SK-N-SH treated with all-trans-retinoic acid at 6 μM for 48 hours (cell line): ENCODE results near the gene TM4SF20.

Experiments
- ATAC-seq: fragments of 200-7000 bp; cut with Tn5 transposase; 3 replicates; pipeline ENCODE4 v1.9.1; 2020; ENCODE audit warnings: mild to moderate bottlenecking, moderate library complexity
- ARNTL ChIP-seq: fragments of 450-650 bp; formaldehyde crosslinking; IDR thresholded peaks from 2 replicates; pipeline ENCODE4 v1.5.0; 2020; ENCODE audit warnings: low read depth, mild to moderate bottlenecking, moderate library complexity, borderline replicate concordance
- CSRNP3 ChIP-seq: fragments of 250-450 bp; sonication (Bioruptor Pico); IDR thresholded peaks from 2 replicates; pipeline ENCODE4 v1.5.1; 2021; ENCODE audit warnings: mild to moderate bottlenecking, moderate library complexity
- ESRRG ChIP-seq: fragments of 250-450 bp; sonication (Bioruptor Pico); IDR thresholded peaks from 2 replicates; pipeline ENCODE4 v1.6.1; 2021; ENCODE audit warnings: mild to moderate bottlenecking
- GLIS3 ChIP-seq: fragments of 250-450 bp; sonication (Bioruptor Pico); IDR thresholded peaks from 2 replicates; pipeline ENCODE4 v1.5.0; 2020; ENCODE audit warnings: mild to moderate bottlenecking, moderate library complexity
- ISL1 ChIP-seq: fragments of 250-450 bp; sonication (Bioruptor Pico); IDR thresholded peaks from 2 replicates; pipeline ENCODE4 v2.1.2; 2022; ENCODE audit warnings: mild to moderate bottlenecking, moderate library complexity
- POU6F1 ChIP-seq: fragments of 250-450 bp; sonication (Bioruptor Pico); IDR thresholded peaks from 2 replicates; pipeline ENCODE4 v1.8.0; 2021; ENCODE audit warnings: low read depth, mild to moderate bottlenecking, moderate library complexity, borderline replicate concordance
- RARB ChIP-seq: fragments of 250-450 bp; sonication (Bioruptor Pico); IDR thresholded peaks from 2 replicates; pipeline ENCODE4 v1.8.0; 2021; ENCODE audit warnings: mild to moderate bottlenecking, moderate library complexity
- SNAI2 ChIP-seq: fragments of 250-450 bp; sonication (Bioruptor Pico); IDR thresholded peaks from 2 replicates; pipeline ENCODE4 v1.5.0; 2020; ENCODE audit warnings: mild to moderate bottlenecking, moderate library complexity
- TCF4 ChIP-seq: fragments of 250-450 bp; sonication (Bioruptor Pico); IDR thresholded peaks from 2 replicates; pipeline ENCODE4 v1.8.0; 2021; ENCODE audit warnings: mild to moderate bottlenecking, moderate library complexity, borderline replicate concordance
- ZC3H10 ChIP-seq: fragments of 250-450 bp; sonication (Bioruptor Pico); IDR thresholded peaks from 2 replicates; pipeline ENCODE4 v1.5.1; 2021; ENCODE audit warnings: mild to moderate bottlenecking, moderate library complexity
- ZNF565 ChIP-seq: fragments of 450-650 bp; formaldehyde crosslinking; conservative IDR thresholded peaks from 2 replicates; pipeline ENCODE4 v1.5.0; 2020; ENCODE audit warnings: low read depth, mild to moderate bottlenecking, moderate library complexity
- ZNF70 ChIP-seq: fragments of 450-650 bp; formaldehyde crosslinking; IDR thresholded peaks from 2 replicates; pipeline ENCODE4 v1.5.0; 2020; ENCODE audit warnings: mild to moderate bottlenecking, moderate library complexity
- TF ChIP-seq, protein P1 (sequence below): fragments of 250-450 bp; sonication (Bioruptor Pico); IDR thresholded peaks from 2 replicates; pipeline ENCODE4 v1.5.1; 2020; ENCODE audit warnings: low read depth, mild to moderate bottlenecking, moderate library complexity
- TF ChIP-seq, protein P2 (sequence below): fragments of 250-450 bp; sonication (Bioruptor Pico); IDR thresholded peaks from 2 replicates; pipeline ENCODE4 v1.5.0; 2020; ENCODE audit warnings: mild to moderate bottlenecking, moderate library complexity

TM4SF20 gene

GRCh38 chr2:227416701-227417100 lies 37.6 kb upstream of the TM4SF20 start:
- no peak for ATAC-seq

DNA sequence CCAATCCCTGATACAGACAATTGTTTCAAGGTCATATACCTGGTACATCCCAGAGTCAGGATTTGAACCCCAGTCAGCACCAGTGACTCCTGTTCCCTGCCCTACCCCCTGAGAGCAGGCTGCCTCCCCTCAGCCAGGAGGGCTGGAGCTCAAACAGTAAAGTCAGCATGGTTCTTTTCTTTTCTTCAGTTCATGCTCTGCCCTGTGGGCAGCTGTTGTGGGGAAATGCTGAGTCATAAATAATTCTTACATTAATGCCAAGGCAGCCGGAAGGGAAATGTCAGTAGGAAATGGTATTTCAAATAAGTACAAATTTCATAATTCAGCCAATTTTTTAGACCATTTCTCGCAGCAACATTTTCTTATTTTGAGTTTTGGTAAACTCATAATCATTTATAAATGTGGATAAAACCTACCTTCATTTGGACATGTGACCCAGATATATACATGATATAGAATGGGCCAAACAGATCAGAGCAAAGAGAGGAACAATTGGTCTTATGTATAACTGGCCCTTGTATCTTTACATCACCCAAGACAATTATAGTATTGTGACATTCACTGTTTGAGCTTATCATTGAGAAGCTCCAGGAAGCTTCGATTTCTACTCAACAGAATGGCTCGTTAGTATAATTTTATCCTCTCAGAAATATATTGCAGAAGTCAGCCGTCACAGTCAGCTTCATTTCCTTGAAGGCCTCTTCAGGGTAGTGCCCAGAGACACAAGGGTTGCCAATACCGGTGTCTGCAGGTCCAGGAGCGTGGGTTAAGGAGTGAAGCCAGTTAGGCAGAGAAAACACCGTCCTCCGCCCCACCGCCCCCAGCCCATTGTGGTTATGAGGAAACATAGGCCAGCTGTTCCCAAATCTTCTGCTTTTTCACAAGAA lies 36.7 kb upstream of the TM4SF20 start:
- peak; percentile 93 for ATAC-seq
- TF ChIP-seq TCF4 (CRISPR knock-in tag) (no peak), POU6F1 (CRISPR knock-in tag) (no peak), ISL1 (CRISPR knock-in tag) (peak; percentile 11; the same call in 1 of the 2 replicates)

More at GRCh38 chr2:227416701-227417100, 37.6 kb upstream of the TM4SF20 start:
- TF ChIP-seq ISL1 (CRISPR knock-in tag) = no peak
- no peak for TF ChIP-seq CSRNP3 (CRISPR knock-in tag)
- TF ChIP-seq, protein P1, sequence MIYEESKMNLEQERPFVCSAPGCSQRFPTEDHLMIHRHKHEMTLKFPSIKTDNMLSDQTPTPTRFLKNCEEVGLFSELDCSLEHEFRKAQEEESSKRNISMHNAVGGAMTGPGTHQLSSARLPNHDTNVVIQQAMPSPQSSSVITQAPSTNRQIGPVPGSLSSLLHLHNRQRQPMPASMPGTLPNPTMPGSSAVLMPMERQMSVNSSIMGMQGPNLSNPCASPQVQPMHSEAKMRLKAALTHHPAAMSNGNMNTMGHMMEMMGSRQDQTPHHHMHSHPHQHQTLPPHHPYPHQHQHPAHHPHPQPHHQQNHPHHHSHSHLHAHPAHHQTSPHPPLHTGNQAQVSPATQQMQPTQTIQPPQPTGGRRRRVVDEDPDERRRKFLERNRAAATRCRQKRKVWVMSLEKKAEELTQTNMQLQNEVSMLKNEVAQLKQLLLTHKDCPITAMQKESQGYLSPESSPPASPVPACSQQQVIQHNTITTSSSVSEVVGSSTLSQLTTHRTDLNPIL = no peak

DNA sequence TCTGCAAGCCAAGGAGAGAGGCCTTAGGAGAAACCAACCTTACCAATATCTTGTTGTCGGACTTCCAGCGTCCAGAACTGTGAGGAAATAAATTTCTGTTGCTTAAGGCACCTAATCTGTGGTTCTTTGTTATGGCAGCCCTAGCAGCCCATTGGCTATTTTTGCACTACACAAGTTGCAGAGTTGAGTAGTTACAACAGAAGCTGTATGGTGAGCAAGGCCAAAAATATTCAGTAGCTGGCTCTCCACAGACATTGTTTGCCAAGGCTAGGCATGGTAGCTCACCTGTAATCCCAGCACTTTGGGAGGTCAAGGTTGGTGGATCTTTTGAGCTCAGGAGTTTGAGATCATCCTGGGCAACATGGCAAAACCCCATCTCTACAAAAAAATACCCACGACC lies 35.7 kb upstream of the TM4SF20 start:
- TF ChIP-seq GLIS3 (CRISPR knock-in tag) (no peak), RARB (no peak), ZNF70 (no peak), ZNF565 (no peak)
- peak; percentile 46 for ATAC-seq

GRCh38 chr2:227413371-227413770 lies 34.3 kb upstream of the TM4SF20 start:
- TF ChIP-seq RARB (no peak), ARNTL (CRISPR knock-in tag) (no peak), SNAI2 (CRISPR knock-in tag) (no peak), ZNF565 (no peak), ZC3H10 (CRISPR knock-in tag) (no peak), ISL1 (CRISPR knock-in tag) (no peak)
- ATAC-seq = no peak

DNA sequence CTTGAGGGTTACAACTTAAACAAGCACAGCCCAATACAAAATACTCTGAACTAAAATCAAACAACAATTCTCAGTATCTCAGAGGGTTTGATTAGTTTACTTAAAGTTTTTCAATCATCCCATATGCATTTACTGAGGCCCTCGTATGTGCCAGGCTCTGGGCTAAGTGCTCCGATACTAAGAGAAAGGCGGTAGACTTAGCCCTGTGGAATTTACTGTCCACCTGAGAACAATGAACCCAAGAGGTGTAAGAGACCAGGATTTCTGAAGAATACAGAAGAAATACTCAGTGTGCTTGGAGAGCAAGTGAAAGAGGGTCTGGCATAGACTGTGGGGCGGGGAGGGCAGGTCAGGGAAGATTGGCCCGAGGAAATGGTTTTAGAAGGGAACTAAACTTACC lies 33.8 kb upstream of the TM4SF20 start:
- ATAC-seq = no peak
- TF ChIP-seq, protein P2, sequence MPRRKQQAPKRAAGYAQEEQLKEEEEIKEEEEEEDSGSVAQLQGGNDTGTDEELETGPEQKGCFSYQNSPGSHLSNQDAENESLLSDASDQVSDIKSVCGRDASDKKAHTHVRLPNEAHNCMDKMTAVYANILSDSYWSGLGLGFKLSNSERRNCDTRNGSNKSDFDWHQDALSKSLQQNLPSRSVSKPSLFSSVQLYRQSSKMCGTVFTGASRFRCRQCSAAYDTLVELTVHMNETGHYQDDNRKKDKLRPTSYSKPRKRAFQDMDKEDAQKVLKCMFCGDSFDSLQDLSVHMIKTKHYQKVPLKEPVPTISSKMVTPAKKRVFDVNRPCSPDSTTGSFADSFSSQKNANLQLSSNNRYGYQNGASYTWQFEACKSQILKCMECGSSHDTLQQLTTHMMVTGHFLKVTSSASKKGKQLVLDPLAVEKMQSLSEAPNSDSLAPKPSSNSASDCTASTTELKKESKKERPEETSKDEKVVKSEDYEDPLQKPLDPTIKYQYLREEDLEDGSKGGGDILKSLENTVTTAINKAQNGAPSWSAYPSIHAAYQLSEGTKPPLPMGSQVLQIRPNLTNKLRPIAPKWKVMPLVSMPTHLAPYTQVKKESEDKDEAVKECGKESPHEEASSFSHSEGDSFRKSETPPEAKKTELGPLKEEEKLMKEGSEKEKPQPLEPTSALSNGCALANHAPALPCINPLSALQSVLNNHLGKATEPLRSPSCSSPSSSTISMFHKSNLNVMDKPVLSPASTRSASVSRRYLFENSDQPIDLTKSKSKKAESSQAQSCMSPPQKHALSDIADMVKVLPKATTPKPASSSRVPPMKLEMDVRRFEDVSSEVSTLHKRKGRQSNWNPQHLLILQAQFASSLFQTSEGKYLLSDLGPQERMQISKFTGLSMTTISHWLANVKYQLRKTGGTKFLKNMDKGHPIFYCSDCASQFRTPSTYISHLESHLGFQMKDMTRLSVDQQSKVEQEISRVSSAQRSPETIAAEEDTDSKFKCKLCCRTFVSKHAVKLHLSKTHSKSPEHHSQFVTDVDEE = no peak
- no peak for TF ChIP-seq GLIS3 (CRISPR knock-in tag)
- TF ChIP-seq, protein P1 = no peak
- TF ChIP-seq TCF4 (CRISPR knock-in tag) = no peak
- TF ChIP-seq ZNF565 = no peak

- TF ChIP-seq ISL1 (CRISPR knock-in tag) (no peak), ESRRG (CRISPR knock-in tag) (no peak)
- peak; percentile 23; the same call in 2 of the 3 replicates for ATAC-seq
Observed at GRCh38 chr2:227411990-227412350, 32.9 kb upstream of the TM4SF20 start.
